Karpas-422 (cell line): ENCODE results near the gene NABP1. TPM values are rescaled to one million over a fixed set of nuclear protein-coding genes. Genes with fewer than 3 reads are reported as not detected.

Experiments used
- DNase-seq: peaks from one replicate; pipeline ENCODE4 v3.0.0-alpha.2; 2015
- H2AFZ ChIP-seq: fragments of 200-600 bp; sonication (generic); 2 replicates; pipeline ENCODE4 v1.6.1; 2014; ENCODE audit warnings: antibody characterized with exemption, low read length, mixed read lengths
- H3K27ac ChIP-seq: fragments of 200-600 bp; sonication (generic); 2 replicates; pipeline ENCODE4 v1.5.1; 2014; ENCODE audit warnings: mild to moderate bottlenecking, low read length, moderate library complexity
- H3K27me3 ChIP-seq: fragments of 200-600 bp; sonication (generic); 2 replicates; pipeline ENCODE4 v1.6.1; 2014; ENCODE audit warnings: low read length, mixed read lengths
- H3K36me3 ChIP-seq: fragments of 200-600 bp; sonication (generic); 2 replicates; pipeline ENCODE4 v1.6.1; 2014; ENCODE audit warnings: low read length, mixed read lengths; ENCODE audit not compliant: insufficient read depth
- H3K4me1 ChIP-seq: fragments of 200-600 bp; sonication (generic); 2 replicates; pipeline ENCODE4 v1.6.1; 2014; ENCODE audit warnings: mild to moderate bottlenecking, low read length, mixed read lengths
- H3K4me2 ChIP-seq: fragments of 200-600 bp; sonication (generic); 2 replicates; pipeline ENCODE4 v1.6.1; 2014; ENCODE audit warnings: low read length, low read depth, mild to moderate bottlenecking; ENCODE audit not compliant: poor library complexity, severe bottlenecking
- H3K4me3 ChIP-seq: fragments of 200-600 bp; sonication (generic); 2 replicates; pipeline ENCODE4 v1.5.1; 2014; ENCODE audit warnings: mild to moderate bottlenecking, antibody characterized with exemption, low read length, mixed read lengths
- H3K79me2 ChIP-seq: fragments of 200-600 bp; sonication (generic); 2 replicates; pipeline ENCODE4 v1.6.1; 2014; ENCODE audit warnings: mild to moderate bottlenecking, low read length, mixed read lengths
- H3K9ac ChIP-seq: fragments of 200-600 bp; sonication (generic); 2 replicates; pipeline ENCODE4 v1.6.0; 2014; ENCODE audit warnings: low read length
- H3K9me2 ChIP-seq: fragments of 200-600 bp; sonication (generic), shearing (Covaris generic); replicated peaks from 2 replicates; pipeline ENCODE4 v1.6.0; 2014; ENCODE audit warnings: mild to moderate bottlenecking, low read length, moderate library complexity; ENCODE audit not compliant: insufficient read depth
- H3K9me3 ChIP-seq: fragments of 300-700, 200-600 bp; sonication (generic); 2 replicates; pipeline ENCODE4 v1.6.1; 2014; ENCODE audit warnings: low read length, mixed read lengths
- H4K20me1 ChIP-seq: fragments of 200-600 bp; sonication (generic); 2 replicates; pipeline ENCODE4 v1.6.1; 2014; ENCODE audit warnings: mild to moderate bottlenecking, antibody characterized with exemption, low read length, low read depth; ENCODE audit not compliant: insufficient read depth
- total RNA-seq: library from RNA; depleted of rRNA; stranded (reverse); fragments of >200 nt; shearing (Covaris generic); gene quantifications from 2 replicates; pipeline ENCODE4 v1.2.3, GENCODE V29; 2014; ENCODE audit warnings: low replicate concordance

Gene NABP1
- total RNA-seq, 1 experiment from 2014 or later = 52.4 TPM

- Histone ChIP-seq H3K79me2 (no peaks in the 10 kb centered on the region), H3K4me3 (no peak overlapping the region), H3K9ac (no peak overlapping the region), H3K4me2 (no peak overlapping the region), H3K9me3 (no peaks in the 10 kb centered on the region), H3K27ac (no peak overlapping the region), H3K36me3 (no peaks in the 10 kb centered on the region), H3K27me3 (no peaks in the 10 kb centered on the region), H2AFZ (no peak overlapping the region), H3K9me2 (no peaks in the 10 kb centered on the region), H3K4me1 (no peaks in the 10 kb centered on the region), H4K20me1 (no peaks in the 10 kb centered on the region)
- DNase-seq = no peak
Observed at GRCh38 chr2:191656391-191656790, 21.5 kb upstream of the NABP1 start.

DNA sequence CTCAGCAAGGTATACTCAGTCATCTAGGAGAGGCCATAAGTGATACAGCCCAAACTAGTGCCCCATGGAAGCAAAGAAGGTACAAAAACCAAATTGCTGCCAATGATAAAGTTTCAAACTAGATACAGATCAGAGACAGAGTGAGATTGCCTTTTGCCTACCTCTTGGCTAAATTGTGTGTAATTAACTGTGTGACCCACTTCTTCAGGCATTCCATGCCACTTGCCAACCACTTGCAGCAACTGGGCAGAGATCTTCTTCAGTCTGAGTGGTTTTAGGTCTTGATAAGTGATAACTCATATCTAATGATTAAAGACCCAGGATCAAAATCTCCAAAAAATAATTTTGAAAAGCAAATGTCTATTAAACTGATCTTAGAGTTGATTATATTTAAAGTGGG is 21.1 kb upstream of the NABP1 start:
- Histone ChIP-seq H3K9ac (no peak overlapping the region), H3K4me1 (no peaks in the 10 kb centered on the region), H3K9me3 (no peaks in the 10 kb centered on the region), H3K27ac (no peak overlapping the region), H3K79me2 (no peaks in the 10 kb centered on the region), H3K9me2 (no peaks in the 10 kb centered on the region), H3K36me3 (no peaks in the 10 kb centered on the region), H2AFZ (no peak overlapping the region), H3K4me3 (no peak overlapping the region), H4K20me1 (no peaks in the 10 kb centered on the region), H3K4me2 (no peak overlapping the region), H3K27me3 (no peaks in the 10 kb centered on the region)
- DNase-seq = no peak

DNA sequence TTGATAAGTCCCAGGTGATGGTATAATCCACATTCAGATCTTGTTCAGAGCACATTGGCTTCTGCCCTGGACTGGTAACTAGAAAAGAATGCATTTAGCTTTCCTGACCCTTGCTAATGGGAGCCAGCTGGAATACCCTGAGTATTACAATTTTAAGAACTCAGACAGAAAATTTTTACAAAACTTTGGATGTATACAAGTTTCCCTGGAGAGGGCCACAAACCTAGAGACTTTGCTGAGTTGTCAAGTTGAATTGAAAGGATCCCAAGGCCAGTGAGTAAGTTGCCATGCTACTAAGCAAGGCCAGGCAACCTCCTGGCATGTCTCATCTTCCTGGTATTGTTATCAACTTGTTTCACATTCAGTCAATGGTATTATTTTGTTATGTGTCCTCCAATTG is 20.0 kb upstream of the NABP1 start:
- Histone ChIP-seq H3K27me3 (no peaks in the 10 kb centered on the region), H4K20me1 (no peaks in the 10 kb centered on the region), H3K4me2 (no peak overlapping the region), H3K9ac (no peak overlapping the region), H3K4me3 (no peak overlapping the region), H3K9me2 (no peaks in the 10 kb centered on the region), H3K79me2 (no peaks in the 10 kb centered on the region), H2AFZ (no peak overlapping the region), H3K27ac (no peak overlapping the region), H3K9me3 (no peaks in the 10 kb centered on the region), H3K4me1 (no peaks in the 10 kb centered on the region), H3K36me3 (no peaks in the 10 kb centered on the region)
- DNase-seq = no peak

- Histone ChIP-seq H3K9me2 (no peaks in the 10 kb centered on the region), H3K4me2 (no peak overlapping the region), H3K36me3 (no peaks in the 10 kb centered on the region), H3K27me3 (no peaks in the 10 kb centered on the region), H3K79me2 (no peaks in the 10 kb centered on the region), H3K4me3 (no peak overlapping the region), H3K9ac (no peak overlapping the region), H3K4me1 (no peaks in the 10 kb centered on the region), H3K9me3 (no peaks in the 10 kb centered on the region), H3K27ac (no peak overlapping the region), H2AFZ (no peak overlapping the region), H4K20me1 (no peaks in the 10 kb centered on the region)
- DNase-seq = no peak
Observed at GRCh38 chr2:191659198-191659597, 18.7 kb upstream of the NABP1 start.

DNA sequence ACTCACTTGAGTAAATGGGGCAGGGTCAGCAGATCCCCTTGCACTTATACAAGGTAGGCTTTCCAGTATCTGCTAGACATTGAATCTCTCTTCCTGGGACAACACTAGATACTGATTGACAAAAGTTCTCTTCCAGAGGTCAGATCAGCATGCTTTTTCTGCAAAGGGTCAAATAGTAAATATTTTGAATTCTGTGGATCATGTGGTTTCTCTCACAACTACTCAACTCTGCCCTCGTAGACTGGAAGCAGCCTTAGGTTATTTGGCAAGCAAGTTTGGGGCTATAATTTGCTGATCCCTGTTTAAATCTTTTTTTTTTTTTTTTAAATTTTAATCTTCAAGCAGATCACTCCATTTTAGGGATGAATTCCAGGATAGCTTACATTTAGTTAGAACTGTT is 17.4 kb upstream of the NABP1 start:
- H3K4me3 ChIP-seq = no peak overlapping the region
- no peak overlapping the region for H2AFZ ChIP-seq
- H3K27me3 ChIP-seq = no peaks in the 10 kb centered on the region
- DNase-seq = no peak
- no peak overlapping the region for H3K27ac ChIP-seq
- no peaks in the 10 kb centered on the region for H3K4me1 ChIP-seq
- H4K20me1 ChIP-seq = no peaks in the 10 kb centered on the region
- H3K79me2 ChIP-seq = no peaks in the 10 kb centered on the region
- no peak overlapping the region for H3K4me2 ChIP-seq
- H3K9ac ChIP-seq = no peak overlapping the region
- H3K9me2 ChIP-seq = no peaks in the 10 kb centered on the region
- H3K36me3 ChIP-seq = no peaks in the 10 kb centered on the region
- no peaks in the 10 kb centered on the region for H3K9me3 ChIP-seq

GRCh38 chr2:191661097-191661924 is 16.6 kb upstream of the NABP1 start:
- Histone ChIP-seq H3K27ac (no peak overlapping the region), H3K27me3 (no peaks in the 10 kb centered on the region), H2AFZ (no peak overlapping the region), H3K4me3 (no peak overlapping the region), H3K36me3 (no peaks in the 10 kb centered on the region), H3K79me2 (no peaks in the 10 kb centered on the region), H4K20me1 (no peaks in the 10 kb centered on the region), H3K4me2 (no peak overlapping the region), H3K9me2 (no peaks in the 10 kb centered on the region), H3K9me3 (no peaks in the 10 kb centered on the region), H3K9ac (no peak overlapping the region), H3K4me1 (no peaks in the 10 kb centered on the region)
- DNase-seq = no peak

- no peaks in the 10 kb centered on the region for H3K9me2 ChIP-seq
- DNase-seq = no peak
- no peak overlapping the region for H2AFZ ChIP-seq
- H3K79me2 ChIP-seq = no peaks in the 10 kb centered on the region
- H3K4me2 ChIP-seq = no peak overlapping the region
- no peaks in the 10 kb centered on the region for H3K9me3 ChIP-seq
- no peak overlapping the region for H3K4me3 ChIP-seq
- no peaks in the 10 kb centered on the region for H4K20me1 ChIP-seq
- H3K27ac ChIP-seq = no peak overlapping the region
- H3K36me3 ChIP-seq = no peaks in the 10 kb centered on the region
- no peaks in the 10 kb centered on the region for H3K27me3 ChIP-seq
- H3K4me1 ChIP-seq = peaks cover 7% of the 10 kb centered on the region
- H3K9ac ChIP-seq = no peak overlapping the region
Observed at GRCh38 chr2:191664823-191665677, 12.9 kb upstream of the NABP1 start.

DNA sequence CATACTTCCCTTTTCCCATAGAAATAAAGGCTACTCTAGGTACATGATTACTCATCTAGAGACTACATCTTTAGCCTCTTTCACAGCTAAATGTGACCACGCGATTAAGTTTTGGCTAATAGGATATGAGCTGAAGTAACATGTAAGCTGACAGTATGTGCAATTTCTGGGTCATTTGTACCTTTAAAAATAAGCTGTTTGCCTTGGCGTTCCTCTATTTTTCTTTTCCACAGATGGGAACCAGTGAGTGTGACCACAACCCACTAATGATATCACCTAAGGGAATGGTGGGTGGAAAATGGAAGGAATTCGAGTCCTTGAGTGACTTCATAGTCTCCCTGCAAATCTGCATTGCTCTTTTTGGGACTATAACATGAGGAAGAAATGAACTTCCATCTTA is 11.7 kb upstream of the NABP1 start:
- no peak overlapping the region for H2AFZ ChIP-seq
- H3K27me3 ChIP-seq = no peaks in the 10 kb centered on the region
- no peak overlapping the region for H3K9ac ChIP-seq
- H3K4me1 ChIP-seq = peaks cover 7% of the 10 kb centered on the region
- no peak for DNase-seq
- no peak overlapping the region for H3K4me3 ChIP-seq
- H3K4me2 ChIP-seq = no peak overlapping the region
- no peaks in the 10 kb centered on the region for H3K9me3 ChIP-seq
- H3K9me2 ChIP-seq = no peaks in the 10 kb centered on the region
- H3K79me2 ChIP-seq = no peaks in the 10 kb centered on the region
- H3K36me3 ChIP-seq = no peaks in the 10 kb centered on the region
- H3K27ac ChIP-seq = no peak overlapping the region
- no peaks in the 10 kb centered on the region for H4K20me1 ChIP-seq
